PC-3 (cell line): Measurements from ENCODE around the gene PIAS3.

ENCODE experiments used
- CTCF ChIP-seq: fragments of 300-600 bp; sonication (generic); conservative IDR thresholded peaks from 2 replicates; pipeline ENCODE4 v1.5.1; 2017; ENCODE audit warnings: antibody characterized with exemption, low read depth, mild to moderate bottlenecking, low read length
- EZH2 ChIP-seq: fragments of 300-600 bp; sonication (generic); IDR thresholded peaks from one replicate; pipeline ENCODE4 v1.6.1; 2017; ENCODE audit warnings: antibody characterized with exemption, mild to moderate bottlenecking, low read length; ENCODE audit not compliant: unreplicated experiment

DNA sequence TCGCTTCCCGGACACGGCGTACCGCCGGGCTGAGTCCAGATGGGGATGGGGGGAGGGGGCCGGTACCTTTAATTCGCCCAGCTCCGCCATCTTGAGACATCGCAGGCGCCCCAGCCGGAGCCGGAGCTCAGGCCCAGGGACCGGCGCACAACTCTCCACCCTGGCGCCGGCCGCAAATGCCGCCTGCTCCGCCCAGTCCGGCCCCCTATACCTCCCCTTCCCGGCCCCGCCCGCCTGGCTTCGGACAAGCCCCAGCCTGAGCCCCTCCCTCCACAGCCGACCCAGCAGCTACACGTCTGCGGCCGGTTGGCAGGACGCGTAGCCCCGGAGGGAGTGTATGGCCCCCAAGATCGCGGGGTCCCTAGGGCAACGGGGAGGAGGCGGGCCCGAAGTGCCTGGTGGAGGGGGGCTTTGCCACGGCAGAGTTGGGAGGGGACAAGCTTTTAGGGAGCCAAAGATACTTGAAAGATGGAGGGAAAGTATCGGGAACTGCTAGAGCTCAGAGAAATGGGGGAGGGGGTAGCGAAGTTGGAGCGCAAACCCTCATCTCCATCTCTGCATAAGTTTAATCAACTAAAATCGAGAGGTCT is at the start of gene PIAS3:
- no peak for TF ChIP-seq CTCF
- no peak for TF ChIP-seq EZH2
